Heart right ventricle (tissue), 16 donors: ENCODE measurements around the gene CALHM3. TPM values are rescaled to one million over a fixed set of nuclear protein-coding genes. Genes with fewer than 3 reads are reported as not detected.

Experiments
- ATAC-seq, 8 donors: fragments of 200-7000 bp; cut with Tn5 transposase; one replicate each; pipeline ENCODE4 v1.9.1; 2020; ENCODE audit warnings: mild to moderate bottlenecking in 8 of 8, moderate library complexity in 8 of 8, moderate number of reproducible peaks in 1 of 8
- DNase-seq, 2 donors: peaks; one replicate each; pipeline ENCODE4 v3.0.0-alpha.2; 2020
- H3K27ac ChIP-seq, 10 donors: fragments of 200-600 bp; sonication (generic) in 2 of 10; one replicate each; pipeline versions ENCODE4 v1.5.0 to v1.8.0; 2020 to 2022; ENCODE audit warnings: mild to moderate bottlenecking in 3 of 10
- H3K27me3 ChIP-seq, 7 donors: fragments of 200-600 bp; one replicate each; pipeline ENCODE4 v1.8.0; 2021 to 2022; ENCODE audit warnings: mild to moderate bottlenecking in 2 of 7
- H3K36me3 ChIP-seq, 9 donors: fragments of 200-600 bp; sonication (generic) in 1 of 9; one replicate each; pipeline versions ENCODE4 v1.5.0 to v1.8.0; 2020 to 2022; ENCODE audit warnings: mild to moderate bottlenecking in 2 of 9
- H3K4me1 ChIP-seq, 9 donors: fragments of 200-600 bp; sonication (generic) in 1 of 9; one replicate each; pipeline versions ENCODE4 v1.5.0 to v1.8.0; 2020 to 2022; ENCODE audit warnings: mild to moderate bottlenecking in 4 of 9
- H3K4me3 ChIP-seq, 10 donors: fragments of 200-600 bp; sonication (generic) in 2 of 10; one replicate each; pipeline versions ENCODE4 v1.5.0 to v1.8.0; 2020 to 2022; ENCODE audit warnings: mild to moderate bottlenecking in 7 of 10, moderate library complexity in 2 of 10
- H3K9me3 ChIP-seq, 11 donors: fragments of 200-600 bp in 10 of 11; sonication (generic) in 2 of 11; one replicate each; pipeline versions ENCODE4 v1.5.0 to v1.8.0; 2013 to 2022; ENCODE audit warnings: mild to moderate bottlenecking in 2 of 11, control low read depth in 1 of 11, moderate library complexity in 1 of 11
- CTCF ChIP-seq, 9 donors: fragments of 200-600 bp; sonication (generic) in 2 of 9; IDR thresholded peaks; one replicate each; pipeline versions ENCODE4 v1.5.0 to v1.8.0; 2021 to 2022; ENCODE audit warnings: antibody characterized with exemption in 9 of 9, mild to moderate bottlenecking in 5 of 9, moderate library complexity in 1 of 9
- WGBS, 2 donors: extraction: QIAGEN DNeasy Blood & Tissue Kit; methylation state at CpG; one replicate each; pipeline ENCODE4 v1.1.7; 2013; ENCODE audit warnings: inconsistent platforms in 1 of 2; 5-methylcytosine and 5-hydroxymethylcytosine counted together
- intact Hi-C, 10 donors: fragments of 100-400 bp; cut with DNase I; formaldehyde crosslinking; loops; one replicate each; pipeline versions ENCODE4 v1.11.1 to v1.14.2; 2022
- polyA plus RNA-seq, 2 donors: library from polyadenylated mRNA; stranded (reverse); fragments of 200-250 nt; gene quantifications; one replicate each; pipeline ENCODE4 v1.2.3, GENCODE V29; 2013
- total RNA-seq, 10 donors: library from RNA; stranded (reverse); fragmentation: NEBNext Ultra II Directional in 3 of 10; extraction: Animal tissue kit (Norgen Biotek cat#: 25700) in 3 of 10; gene quantifications; one replicate each; pipeline versions ENCODE4 v1.2.1 to v1.2.4, GENCODE V29; 2021 to 2023
- donor health status: Arrhythmogenic right ventricular cardiomyopathy.
- donor health status: ischemic (EF 13 %, LVEDD 7.1; RV severe dilation, severe dysfunction).
- donor health status: healthy with polysubstance abuse.
- donor health status: DM: no; HTN: yes; CAD: no.
- donor health status: DM: no; HTN: no; CAD: no.
- donor health status: ischemic (EF 25% LVEDD 6.9; RV normal size, moderate dysfunction).
- donor health status: ischemic (EF 25% LVEDD 5.7; RV mildly dilated, moderate dysfunction).
- donor health status: healthy.
- donor health status: DM: yes; HTN: yes; CAD: no.
- donor health status: Ischemic cardiomyopathy.
- donor health status: ischemic (EF 35%, LVEDD 5.7; RV mildly dilated, moderate dysfunction).
- donor health status: nonischemic (EF 11% LVEDD 7.7; RV severe dilation, severe dysfunction).
- donor health status: DM: yes; HTN: yes; CAD: no.
- donor health status: PGD.
- donor health status: ischemic (EF 29% LVEDD 5.4; RV normal size, mild dysfunction).
- donor health status: nonischemic (EF 23%, LVEDD 6.1; RV moderate dilation, normal function).

CALHM3 gene
- total and polyA plus RNA-seq, 12 donors: not detected

- TF ChIP-seq CTCF (IDR thresholded peaks at IDR 0.05): no peak
- Histone ChIP-seq H3K27ac (peak overlapping the region in 9 of 10 donors; percentile 69 to 98 (median 89)), H3K36me3 (peaks cover 3 to 85% (median 43%) of the 10 kb centered on the region in 9 donors), H3K4me1 (peaks cover 32 to 91% (median 79%) of the 10 kb centered on the region in 9 donors), H3K9me3 (no peaks in the 10 kb centered on the region), H3K4me3 (no peak overlapping the region), H3K27me3 (peaks cover 0 to 5% (median 0%) of the 10 kb centered on the region in 7 donors)
- DNase-seq: no peak
- 96 to 98% methylated on average over 23 of the region's 23 CpGs for WGBS, 2 donors
- no peak for ATAC-seq
- intact Hi-C loops: no loop called here
Measured at GRCh38 chr10:103447187-103447586, 31.9 kb downstream of the CALHM3 start.

- intact Hi-C loops: no loop called here
- no peak for TF ChIP-seq CTCF (IDR thresholded peaks at IDR 0.05)
- Histone ChIP-seq H3K36me3 (peaks cover 3 to 96% (median 49%) of the 10 kb centered on the region in 9 donors), H3K4me1 (peaks cover 32 to 100% (median 84%) of the 10 kb centered on the region in 9 donors), H3K9me3 (no peaks in the 10 kb centered on the region), H3K27ac (peak overlapping the region; percentile 43 to 98 (median 86)), H3K4me3 (no peak overlapping the region), H3K27me3 (no peaks in the 10 kb centered on the region)
- DNase-seq (peak; percentile 82), ATAC-seq (peak; percentile 52 to 83 (median 71))
- WGBS, 2 donors: 37 to 51% methylated on average over 12 of the region's 12 CpGs
Measured at GRCh38 chr10:103445767-103446567, 33.1 kb downstream of the CALHM3 start.

GRCh38 chr10:103445366-103445765 lies 33.7 kb downstream of the CALHM3 start:
- no peak for TF ChIP-seq CTCF (IDR thresholded peaks at IDR 0.05)
- Histone ChIP-seq H3K27ac (peak overlapping the region; percentile 16 to 98 (median 86)), H3K27me3 (no peaks in the 10 kb centered on the region), H3K36me3 (peaks cover 3 to 99% (median 51%) of the 10 kb centered on the region in 9 donors), H3K4me1 (peaks cover 28 to 94% (median 80%) of the 10 kb centered on the region in 9 donors), H3K4me3 (no peak overlapping the region), H3K9me3 (no peaks in the 10 kb centered on the region)
- ATAC-seq (no peak), DNase-seq (no peak)
- intact Hi-C loops: no loop called here
- WGBS, 2 donors: 70 to 76% methylated on average over 9 of the region's 9 CpGs

- peak in 1 of 2 donors; percentile 48 for DNase-seq
- H3K4me1 ChIP-seq: peaks cover 19 to 85% (median 71%) of the 10 kb centered on the region in 9 donors
- intact Hi-C loops: no loop called here
- 57 to 77% methylated on average over 10 of the region's 10 CpGs for WGBS, 2 donors
- no peaks in the 10 kb centered on the region for H3K9me3 ChIP-seq
- ATAC-seq: peak in 3 of 8 donors; percentile 19 to 39 (median 29)
- TF ChIP-seq CTCF (IDR thresholded peaks at IDR 0.05): no peak
- H3K4me3 ChIP-seq: no peak overlapping the region
- peak overlapping the region in 7 of 10 donors; percentile 69 to 98 (median 85) for H3K27ac ChIP-seq
- H3K27me3 ChIP-seq: no peaks in the 10 kb centered on the region
- H3K36me3 ChIP-seq: peaks cover 3 to 99% (median 51%) of the 10 kb centered on the region in 9 donors
Measured at GRCh38 chr10:103444478-103444877, 34.6 kb downstream of the CALHM3 start.
